ENCODE measurements around the gene TXNL4A. TPM values are rescaled to one million over a fixed set of nuclear protein-coding genes. Genes with fewer than 3 reads are reported as not detected.

Gene TXNL4A
- total and polyA plus RNA-seq, 12 donors: 26.5 to 148 (median 91.5) TPM

GRCh38 chr18:79975043-79975442, 13.3 kb downstream of the TXNL4A start:
- intact Hi-C loops (cut with DNase I): no loop called here
- Histone ChIP-seq H3K4me1 (replicated peaks in 1 of 2) (no peaks in the 10 kb centered on the region), H3K27ac (no peak overlapping the region), H3K9me3 (replicated peaks in 1 of 3) (no peaks in the 10 kb centered on the region), H3K36me3 (replicated peaks in 1 of 2) (peaks cover 0 to 33% of the 10 kb centered on the region in 2 donors), H3K27me3 (no peaks in the 10 kb centered on the region), H3K4me3 (no peak overlapping the region)
- TF ChIP-seq CTCF (IDR thresholded peaks at IDR 0.05) (no peak), POLR2A (IDR thresholded peaks at IDR 0.05) (no peak)
- WGBS, 4 donors: 84 to 94% (median 90%) methylated on average over 4 of the region's 4 CpGs
- no peak for DNase-seq

- Histone ChIP-seq H3K27me3 (no peaks in the 10 kb centered on the region), H3K4me1 (replicated peaks in 1 of 2) (no peaks in the 10 kb centered on the region), H3K27ac (no peak overlapping the region), H3K9me3 (replicated peaks in 1 of 3) (no peaks in the 10 kb centered on the region), H3K4me3 (no peak overlapping the region), H3K36me3 (replicated peaks in 1 of 2) (peaks cover 0 to 33% of the 10 kb centered on the region in 2 donors)
- DNase-seq: no peak
- no peak for TF ChIP-seq CTCF (IDR thresholded peaks at IDR 0.05)
- TF ChIP-seq POLR2A (IDR thresholded peaks at IDR 0.05): no peak
- intact Hi-C loops (cut with DNase I): no loop called here
- WGBS, 4 donors: 93 to 99% (median 97%) methylated on average over 4 of the region's 4 CpGs
These were observed 14.2 kb downstream of the TXNL4A start for GRCh38 chr18:79974025-79974654.

GRCh38 chr18:79973517-79973916, 14.8 kb downstream of the TXNL4A start:
- intact Hi-C loops (cut with DNase I): no loop called here
- H3K27me3 ChIP-seq: no peaks in the 10 kb centered on the region
- TF ChIP-seq CTCF (IDR thresholded peaks at IDR 0.05) (no peak), POLR2A (IDR thresholded peaks at IDR 0.05) (no peak)
- H3K27ac ChIP-seq: no peak overlapping the region
- 92 to 96% (median 94%) methylated on average over 16 of the region's 16 CpGs for WGBS, 4 donors
- peak in 1 of 7 donors; percentile 47 for DNase-seq
- no peaks in the 10 kb centered on the region for H3K9me3 ChIP-seq (replicated peaks in 1 of 3)
- H3K4me1 ChIP-seq (replicated peaks in 1 of 2): no peaks in the 10 kb centered on the region
- H3K36me3 ChIP-seq (replicated peaks in 1 of 2): peaks cover 0 to 33% of the 10 kb centered on the region in 2 donors
- H3K4me3 ChIP-seq: no peak overlapping the region

GRCh38 chr18:79972720-79973119, 15.6 kb downstream of the TXNL4A start:
- 89 to 94% (median 93%) methylated on average over 3 of the region's 3 CpGs for WGBS, 4 donors
- no peak for DNase-seq
- no peak overlapping the region for H3K27ac ChIP-seq
- TF ChIP-seq POLR2A (IDR thresholded peaks at IDR 0.05) (no peak), CTCF (IDR thresholded peaks at IDR 0.05) (no peak)
- no peaks in the 10 kb centered on the region for H3K9me3 ChIP-seq (replicated peaks in 1 of 3)
- no peaks in the 10 kb centered on the region for H3K4me1 ChIP-seq (replicated peaks in 1 of 2)
- peaks cover 0 to 33% of the 10 kb centered on the region in 2 donors for H3K36me3 ChIP-seq (replicated peaks in 1 of 2)
- no peak overlapping the region for H3K4me3 ChIP-seq
- H3K27me3 ChIP-seq: no peaks in the 10 kb centered on the region
- intact Hi-C loops (cut with DNase I): no loop called here
